Adrenal gland (tissue), 12 donors: Measurements from ENCODE around the gene CELF2. TPM values are rescaled to one million over a fixed set of nuclear protein-coding genes. Genes with fewer than 3 reads are reported as not detected.

Experiments used
- DNase-seq, 7 donors: peaks; one replicate each; pipeline ENCODE4 v3.0.0-alpha.2; 2019 to 2020
- H3K27ac ChIP-seq, 5 donors: fragments of 200-600 bp; sonication (generic) in 4 of 5; 1 replicate in 3 of 5; 2 replicates in 2 of 5; pipeline versions ENCODE4 v1.5.1 to v1.8.0; 2016 to 2020; ENCODE audit warnings: mild to moderate bottlenecking in 1 of 5
- H3K27me3 ChIP-seq: fragments of 200-600 bp; 2 replicates; pipeline ENCODE4 v1.8.0; 2021
- H3K36me3 ChIP-seq, 2 donors: fragments of 200-600 bp; replicated peaks in 1 of 2; 1 replicate in 1 of 2; 2 replicates in 1 of 2; pipeline versions ENCODE4 v1.5.1 to v1.8.0; 2018 to 2022
- H3K4me1 ChIP-seq, 2 donors: fragments of 200-600 bp; replicated peaks in 1 of 2; 1 replicate in 1 of 2; 2 replicates in 1 of 2; pipeline versions ENCODE4 v1.5.1 to v1.8.0; 2018 to 2021
- H3K4me3 ChIP-seq, 4 donors: fragments of 200-600 bp; sonication (generic) in 3 of 4; one replicate each; pipeline ENCODE4 v1.5.1; 2016 to 2018
- H3K9me3 ChIP-seq, 3 donors: fragments of 200-600 bp; sonication (generic) in 1 of 3; replicated peaks in 1 of 3; 1 replicate in 2 of 3; 2 replicates in 1 of 3; pipeline versions ENCODE4 v1.5.1 to v1.8.0; 2016 to 2021
- POLR2A ChIP-seq, 2 donors: fragments of 450-650 bp; IDR thresholded peaks; one replicate each; pipeline ENCODE4 v1.6.1; 2017; ENCODE audit warnings: antibody characterized with exemption in 2 of 2, mild to moderate bottlenecking in 2 of 2, moderate library complexity in 1 of 2
- WGBS, 4 donors: extraction: QIAGEN DNeasy Blood & Tissue Kit in 2 of 4; methylation state at CpG; one replicate each; pipeline versions ENCODE4 v1.1.5 to v1.1.7; 2013 to 2017; 5-methylcytosine and 5-hydroxymethylcytosine counted together
- intact Hi-C, 2 donors: fragments of 100-400 bp; cut with DNase I; formaldehyde crosslinking; loops; one replicate each; pipeline versions ENCODE4 v1.14.1 to v1.15.0; 2022 to 2023
- polyA plus RNA-seq, 3 donors: library from polyadenylated mRNA; stranded (reverse); fragments of 200-250 nt in 2 of 3; fragments of 350-450 nt in 1 of 3; fragmentation: Illumina TruSeq in 1 of 3; extraction: RNeasy Lipid Tissue Mini Kit (QIAGEN cat#74804) in 1 of 3; gene quantifications; one replicate each; pipeline ENCODE4 v1.2.3, GENCODE V29; 2013 to 2014
- total RNA-seq, 9 donors: library from RNA; depleted of rRNA in 4 of 9; stranded (reverse); fragments of >200 nt in 4 of 9; fragments of 120-200 nt in 1 of 9; fragmentation: NEBNext Ultra II Directional in 1 of 9; extraction: Animal tissue kit (Norgen Biotek cat#: 25700) in 1 of 9; gene quantifications; one replicate each; pipeline versions ENCODE4 v1.1.0 to v1.2.4, GENCODE V29; 2013 to 2023
- TF ChIP-seq, protein P1 (sequence below), 6 experiments: fragments of 450-650 bp in 4 of 6; fragments of 200-600 bp in 2 of 6; sonication (generic) in 1 of 6; IDR thresholded peaks; 1 replicate in 5 of 6; 2 replicates in 1 of 6; pipeline versions ENCODE4 v1.5.1 to v1.8.0; 2016 to 2021; ENCODE audit warnings: antibody characterized with exemption in 6 of 6, mild to moderate bottlenecking in 2 of 6, moderate library complexity in 1 of 6
- donor health status: healthy with polysubstance abuse.
- donor health status: Bipolar disorder and iron deficiency.
- donor health status: DM: yes; HTN: yes; CAD: no.
- donor health status: DM: no; HTN: no; CAD: no.
- donor health status: DM: no; HTN: no; CAD: no.
- donor health status: DM: yes; HTN: yes; CAD: no.

CELF2 gene
- total and polyA plus RNA-seq, 12 donors: 2.7 to 26.0 (median 10.3) TPM

DNA sequence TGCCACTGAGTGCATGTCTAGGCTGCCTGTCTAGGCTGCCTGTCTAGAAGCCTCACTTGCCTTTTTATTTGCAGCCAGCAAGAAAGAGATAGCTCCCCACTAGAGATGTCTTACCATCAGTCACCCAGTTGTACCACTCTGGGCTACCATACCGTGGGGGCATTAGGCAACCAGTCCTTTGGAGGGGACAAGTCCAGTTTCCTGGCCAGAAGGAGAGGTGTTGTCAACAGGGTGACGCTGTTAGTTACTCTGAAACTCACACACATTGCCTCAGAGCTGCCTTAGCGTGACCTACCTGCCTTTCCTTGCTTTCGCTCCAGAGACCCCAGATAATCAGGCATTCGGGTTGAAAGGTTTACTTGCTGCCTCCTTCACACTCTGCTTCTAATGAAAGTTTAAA lies 155.4 kb downstream of the CELF2 start:
- Histone ChIP-seq H3K27ac (peak overlapping the region in 1 of 5 donors; percentile 45), H3K4me1 (no peaks in the 10 kb centered on the region), H3K36me3 (no peaks in the 10 kb centered on the region), H3K27me3 (no peaks in the 10 kb centered on the region), H3K9me3 (no peaks in the 10 kb centered on the region), H3K4me3 (no peak overlapping the region)
- intact Hi-C loops: no loop called here
- 76 to 100% (median 84%) methylated on average over 4 to 5 of the region's 5 CpGs for WGBS, 4 donors
- TF ChIP-seq, protein P1, sequence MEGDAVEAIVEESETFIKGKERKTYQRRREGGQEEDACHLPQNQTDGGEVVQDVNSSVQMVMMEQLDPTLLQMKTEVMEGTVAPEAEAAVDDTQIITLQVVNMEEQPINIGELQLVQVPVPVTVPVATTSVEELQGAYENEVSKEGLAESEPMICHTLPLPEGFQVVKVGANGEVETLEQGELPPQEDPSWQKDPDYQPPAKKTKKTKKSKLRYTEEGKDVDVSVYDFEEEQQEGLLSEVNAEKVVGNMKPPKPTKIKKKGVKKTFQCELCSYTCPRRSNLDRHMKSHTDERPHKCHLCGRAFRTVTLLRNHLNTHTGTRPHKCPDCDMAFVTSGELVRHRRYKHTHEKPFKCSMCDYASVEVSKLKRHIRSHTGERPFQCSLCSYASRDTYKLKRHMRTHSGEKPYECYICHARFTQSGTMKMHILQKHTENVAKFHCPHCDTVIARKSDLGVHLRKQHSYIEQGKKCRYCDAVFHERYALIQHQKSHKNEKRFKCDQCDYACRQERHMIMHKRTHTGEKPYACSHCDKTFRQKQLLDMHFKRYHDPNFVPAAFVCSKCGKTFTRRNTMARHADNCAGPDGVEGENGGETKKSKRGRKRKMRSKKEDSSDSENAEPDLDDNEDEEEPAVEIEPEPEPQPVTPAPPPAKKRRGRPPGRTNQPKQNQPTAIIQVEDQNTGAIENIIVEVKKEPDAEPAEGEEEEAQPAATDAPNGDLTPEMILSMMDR (IDR thresholded peaks at IDR 0.05): no peak
- no peak for TF ChIP-seq POLR2A (IDR thresholded peaks at IDR 0.05)
- DNase-seq: no peak

DNA sequence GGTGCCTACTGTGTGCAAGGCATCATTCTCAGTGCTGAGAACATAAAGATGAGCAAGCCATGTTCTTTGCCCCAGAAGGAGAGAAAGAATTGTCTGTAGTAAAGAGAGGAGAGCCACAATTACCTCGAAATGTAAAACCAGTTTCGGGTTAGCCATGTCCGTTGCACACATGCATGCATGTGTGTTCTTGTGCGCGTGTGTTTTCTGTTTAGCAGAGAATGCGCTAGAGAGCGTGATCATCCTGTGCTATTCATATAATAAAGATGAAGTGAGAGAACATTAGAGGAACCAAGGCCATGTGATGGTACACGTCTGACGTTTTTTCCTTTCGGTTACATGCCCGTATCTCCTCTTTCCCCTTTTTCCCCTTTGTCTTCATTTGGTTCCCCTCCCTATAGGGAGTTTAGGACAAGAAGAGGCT lies 158.2 kb downstream of the CELF2 start:
- TF ChIP-seq POLR2A (IDR thresholded peaks at IDR 0.05): no peak
- TF ChIP-seq, protein P1 (IDR thresholded peaks at IDR 0.05): no peak

DNA sequence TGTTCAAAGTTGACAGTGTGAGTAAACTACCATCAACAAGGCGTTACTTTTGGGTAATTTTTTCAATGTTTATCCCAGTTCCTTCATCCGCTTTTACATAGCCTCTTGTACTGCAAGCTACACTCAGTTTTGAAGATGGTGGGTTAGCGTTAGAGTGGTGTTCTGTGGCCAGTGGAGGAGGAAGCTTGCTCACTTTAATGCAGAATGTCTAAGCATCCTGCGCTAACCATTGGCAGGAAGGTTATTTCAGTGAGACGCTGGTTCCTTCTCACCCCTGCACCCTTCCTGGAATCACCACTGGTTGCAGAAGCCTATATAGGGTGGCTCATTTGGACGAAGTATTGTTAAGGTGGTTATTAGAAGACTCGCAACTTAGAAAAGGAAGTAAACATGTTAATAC lies 159.1 kb downstream of the CELF2 start:
- TF ChIP-seq, protein P1 (IDR thresholded peaks at IDR 0.05): no peak
- TF ChIP-seq POLR2A (IDR thresholded peaks at IDR 0.05): no peak
- no peak overlapping the region for H3K4me3 ChIP-seq

More for the DNA sequence above, 158.2 kb downstream of the CELF2 start:
- peak overlapping the region in 3 of 5 donors; percentile 58 to 84 (median 68) for H3K27ac ChIP-seq
- H3K4me3 ChIP-seq: no peak overlapping the region
- peak in 4 of 7 donors; percentile 25 to 40 (median 32) for DNase-seq
- no peaks in the 10 kb centered on the region for H3K4me1 ChIP-seq
- H3K9me3 ChIP-seq: no peaks in the 10 kb centered on the region
- no peaks in the 10 kb centered on the region for H3K36me3 ChIP-seq
- 65 to 80% (median 79%) methylated on average over 11 of the region's 11 CpGs for WGBS, 4 donors
- intact Hi-C loops: no loop called here
- no peaks in the 10 kb centered on the region for H3K27me3 ChIP-seq

DNA sequence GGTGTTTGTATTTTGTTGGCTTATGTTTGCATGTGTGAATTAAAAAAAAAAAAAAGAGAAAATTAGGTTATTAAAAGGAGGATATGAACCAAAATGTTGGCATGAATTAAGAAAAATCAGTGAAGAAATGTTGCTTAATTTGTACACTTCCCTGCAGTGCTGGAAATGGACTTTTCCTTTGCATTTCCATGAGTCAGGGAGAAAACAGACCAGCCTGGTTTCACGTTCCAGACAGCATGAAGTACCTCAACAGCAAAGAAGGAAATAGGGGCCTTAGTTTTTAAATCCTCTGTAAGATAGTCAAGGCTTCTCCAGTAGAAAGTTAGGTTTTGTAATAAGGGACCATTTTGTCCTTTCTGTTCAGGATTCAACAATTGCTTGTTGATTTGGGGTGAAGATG lies 159.7 kb downstream of the CELF2 start:
- 39 to 58% (median 52%) methylated on average over 1 of the region's 1 CpG for WGBS, 4 donors

More for the DNA sequence above, 159.1 kb downstream of the CELF2 start:
- H3K36me3 ChIP-seq: no peaks in the 10 kb centered on the region
- H3K9me3 ChIP-seq: no peaks in the 10 kb centered on the region
- 65 to 69% (median 66%) methylated on average over 7 of the region's 7 CpGs for WGBS, 4 donors
- H3K27me3 ChIP-seq: no peaks in the 10 kb centered on the region
- H3K4me1 ChIP-seq: no peaks in the 10 kb centered on the region
- H3K27ac ChIP-seq: peak overlapping the region in 4 of 5 donors; percentile 31 to 84 (median 45)
- intact Hi-C loops: no loop called here
- peak in 1 of 7 donors; percentile 15 for DNase-seq

DNA sequence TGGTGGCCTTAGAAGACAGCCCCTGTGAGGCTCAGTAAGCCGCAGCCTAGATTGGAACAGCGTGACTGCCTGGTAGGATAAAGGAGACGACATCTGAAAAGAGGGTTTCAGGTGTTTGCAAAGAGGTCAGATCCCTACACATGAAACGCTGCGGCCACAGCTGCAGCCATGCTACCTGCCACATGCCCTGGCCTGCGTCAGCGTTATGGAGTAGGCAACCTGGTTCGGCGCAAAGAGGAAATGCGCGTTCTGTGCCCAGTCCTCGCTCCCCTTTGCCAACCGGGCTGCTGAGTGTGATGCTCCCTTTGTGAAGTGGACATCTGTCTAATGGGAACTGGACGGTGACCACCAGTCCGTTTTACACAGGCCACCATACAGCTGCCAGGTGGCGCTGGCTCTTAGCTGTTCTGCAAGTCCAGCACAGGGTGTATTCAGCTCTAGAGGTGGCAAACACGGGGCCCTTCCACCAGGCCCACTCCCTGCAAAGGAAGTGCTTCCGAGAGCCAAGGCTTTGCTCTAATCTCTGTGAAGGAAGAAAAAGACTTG lies 160.3 kb downstream of the CELF2 start:
- intact Hi-C loops: no loop called here
- Histone ChIP-seq H3K27ac (peak overlapping the region in 2 of 5 donors; percentile 32 to 48), H3K4me3 (no peak overlapping the region), H3K9me3 (no peaks in the 10 kb centered on the region), H3K27me3 (no peaks in the 10 kb centered on the region), H3K4me1 (no peaks in the 10 kb centered on the region), H3K36me3 (no peaks in the 10 kb centered on the region)
- no peak for TF ChIP-seq POLR2A (IDR thresholded peaks at IDR 0.05)
- TF ChIP-seq, protein P1 (IDR thresholded peaks at IDR 0.05): no peak
- 76 to 83% (median 78%) methylated on average over 18 of the region's 18 CpGs for WGBS, 4 donors
- DNase-seq: no peak

More for the DNA sequence above, 159.7 kb downstream of the CELF2 start:
- no peaks in the 10 kb centered on the region for H3K27me3 ChIP-seq
- intact Hi-C loops: no loop called here
- peak overlapping the region in 3 of 5 donors; percentile 31 to 48 (median 32) for H3K27ac ChIP-seq
- DNase-seq: no peak
- H3K4me3 ChIP-seq: no peak overlapping the region
- no peaks in the 10 kb centered on the region for H3K36me3 ChIP-seq
- no peaks in the 10 kb centered on the region for H3K9me3 ChIP-seq
- no peaks in the 10 kb centered on the region for H3K4me1 ChIP-seq
- TF ChIP-seq POLR2A (IDR thresholded peaks at IDR 0.05): no peak
